ENCODE data around the gene GDF11. TPM values are rescaled to one million over a fixed set of nuclear protein-coding genes. Genes with fewer than 3 reads are reported as not detected.

Gene GDF11
- polyA plus RNA-seq, 2 donors, result 0.43 to 0.65 TPM

DNA sequence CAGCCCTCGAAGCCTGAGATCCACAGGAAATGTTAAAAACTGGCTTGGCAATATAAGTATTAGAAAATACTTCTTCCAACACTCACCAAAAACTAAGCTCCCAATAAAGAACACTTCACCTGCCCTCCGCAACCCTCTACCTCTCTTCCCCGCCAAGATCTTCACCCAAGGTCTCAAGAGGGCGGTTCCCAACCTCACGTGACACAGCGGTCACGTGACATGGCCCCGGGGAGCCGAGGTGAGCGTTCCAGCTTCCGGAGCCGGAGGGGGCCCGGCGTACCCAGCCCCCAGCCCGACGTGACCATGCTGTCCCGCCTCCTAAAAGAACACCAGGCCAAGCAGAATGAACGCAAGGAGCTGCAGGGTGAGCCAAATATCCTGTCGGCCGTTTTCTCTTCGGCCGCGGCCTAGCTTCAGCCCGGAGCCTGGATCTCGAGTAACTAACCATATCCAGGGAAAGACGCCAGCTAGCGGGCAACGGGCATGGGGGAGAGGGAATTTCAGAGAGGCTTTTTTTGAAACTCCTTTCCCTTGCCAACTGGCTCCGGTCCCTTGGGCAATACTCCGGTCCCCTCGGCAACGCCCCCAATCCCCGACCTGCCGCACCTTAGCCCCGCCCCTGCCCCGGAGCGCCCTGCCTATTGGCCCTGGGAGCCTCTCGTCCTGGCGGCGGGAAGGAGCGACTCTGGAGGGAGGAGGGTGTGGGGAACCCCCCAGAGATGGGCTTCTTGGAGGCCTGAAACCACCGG, 26.9 kb upstream of the GDF11 start, which contains the start of gene BLOC1S1:
Gene BLOC1S1, plus strand, starts transcription at position 214 of the 749 bp plus-strand sequence. Its CDS starts 6 bp downstream, at position 220.
- peak within 1 kb of the TSS; percentile 69 for H3K4me3 ChIP-seq (ENCODE audit: low read depth in 1 of 2, low read length in 2 of 2)
- H3K36me3 ChIP-seq (ENCODE audit: control insufficient read depth in 2 of 2, insufficient read depth in 2 of 2, low read length in 1 of 2), result peaks cover 0 to 3% of the 10 kb centered on the region in 2 donors
- 0 to 1% methylated on average over 40 to 42 of the region's 42 CpGs for WGBS, 2 donors
- peak within 1 kb of the TSS; percentile 98 to 99 for H3K27ac ChIP-seq (ENCODE audit: low read depth in 2 of 2, low read length in 1 of 2)
- H3K27me3 ChIP-seq (ENCODE audit: control insufficient read depth in 1 of 2, insufficient read depth in 2 of 2, low read length in 2 of 2), result no peaks in the 10 kb centered on the region
- H3K4me1 ChIP-seq (ENCODE audit: control insufficient read depth in 2 of 2, insufficient read depth in 2 of 2, low read length in 1 of 2), result peaks cover 4 to 23% of the 10 kb centered on the region in 2 donors
- no peaks in the 10 kb centered on the region for H3K9me3 ChIP-seq (ENCODE audit: control insufficient read depth in 2 of 2, insufficient read depth in 1 of 2, low read depth in 1 of 2, low read length in 1 of 2)

DNA sequence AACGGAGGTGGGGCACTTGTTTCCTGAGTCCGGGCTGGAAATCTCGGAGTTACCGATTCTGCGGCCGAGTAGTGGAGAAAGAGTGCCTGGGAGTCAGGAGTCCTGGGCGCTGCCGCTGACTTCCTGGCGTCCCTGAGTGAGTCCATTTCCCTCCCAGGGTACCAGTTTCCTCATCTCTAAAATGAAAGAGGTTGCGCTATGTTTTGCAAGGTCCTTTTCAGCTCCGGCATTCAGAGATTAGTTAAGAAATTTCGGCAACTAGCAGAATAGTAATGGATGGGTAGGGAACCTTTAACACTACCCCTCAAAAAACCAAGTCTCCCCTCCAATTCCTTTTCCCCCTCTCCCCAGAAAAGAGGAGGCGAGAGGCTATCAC, 26.4 kb upstream of the GDF11 start:
- Histone ChIP-seq H3K4me1 (ENCODE audit: control insufficient read depth in 2 of 2, insufficient read depth in 2 of 2, low read length in 1 of 2) (peaks cover 4 to 27% of the 10 kb centered on the region in 2 donors), H3K4me3 (ENCODE audit: low read depth in 1 of 2, low read length in 2 of 2) (peak overlapping the region; percentile 69), H3K36me3 (ENCODE audit: control insufficient read depth in 2 of 2, insufficient read depth in 2 of 2, low read length in 1 of 2) (peaks cover 0 to 3% of the 10 kb centered on the region in 2 donors), H3K27ac (ENCODE audit: low read depth in 2 of 2, low read length in 1 of 2) (peak overlapping the region; percentile 98 to 99), H3K27me3 (ENCODE audit: control insufficient read depth in 1 of 2, insufficient read depth in 2 of 2, low read length in 2 of 2) (no peaks in the 10 kb centered on the region), H3K9me3 (ENCODE audit: control insufficient read depth in 2 of 2, insufficient read depth in 1 of 2, low read depth in 1 of 2, low read length in 1 of 2) (no peaks in the 10 kb centered on the region)
- 3% methylated on average over 13 of the region's 13 CpGs for WGBS, 2 donors

DNA sequence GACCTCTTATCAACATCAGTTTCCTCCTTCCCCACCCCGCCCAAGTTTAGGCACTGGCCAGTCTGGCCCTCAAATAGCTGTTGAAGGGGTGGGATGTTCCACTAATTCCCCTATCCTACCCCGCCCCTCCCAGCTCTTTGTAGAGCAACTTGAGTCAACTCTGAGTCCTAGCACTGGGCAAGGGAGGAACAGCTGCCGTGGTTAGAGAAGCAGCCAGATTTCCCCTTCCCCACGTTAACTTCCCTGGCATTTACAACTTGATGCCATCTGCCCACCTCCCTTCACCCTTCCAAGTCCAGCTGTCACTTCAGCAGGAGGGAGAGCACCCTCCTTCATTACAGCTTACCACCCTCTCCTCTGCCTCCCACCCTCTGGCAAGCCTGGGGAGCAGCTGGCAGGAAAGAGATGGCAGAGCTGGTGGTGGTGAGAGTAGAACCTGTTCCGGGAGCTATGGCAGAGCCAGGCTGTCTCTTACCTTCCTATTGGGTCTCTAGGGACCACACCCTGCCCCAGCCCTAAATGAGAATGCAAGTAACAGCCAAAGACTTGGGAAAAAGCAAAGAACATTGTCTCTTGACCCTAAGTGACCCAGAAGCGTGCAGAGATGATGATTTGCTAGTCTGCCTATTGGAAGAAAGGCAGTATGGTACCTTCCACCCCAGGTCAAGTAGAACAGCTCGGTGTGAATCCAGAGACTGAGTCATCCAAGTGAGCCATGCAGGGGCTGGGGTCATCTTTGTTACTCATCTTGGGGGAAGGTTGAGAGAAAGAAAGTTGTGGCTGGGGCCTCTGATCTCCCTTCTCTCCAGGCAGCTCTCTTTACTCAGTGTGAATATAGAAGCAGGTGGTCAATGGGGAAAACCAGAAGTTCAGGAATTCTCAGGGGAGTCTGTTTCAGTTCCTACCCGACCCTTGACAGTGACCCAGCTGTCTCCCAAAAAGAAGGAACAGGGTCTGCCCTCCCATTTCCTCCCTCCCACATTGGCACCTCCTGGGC, 25.6 kb upstream of the GDF11 start:
- H3K4me1 ChIP-seq (ENCODE audit: control insufficient read depth in 2 of 2, insufficient read depth in 2 of 2, low read length in 1 of 2), result peaks cover 4 to 27% of the 10 kb centered on the region in 2 donors
- 26 to 28% methylated on average over 8 of the region's 8 CpGs for WGBS, 2 donors
- H3K4me3 ChIP-seq (ENCODE audit: low read depth in 1 of 2, low read length in 2 of 2), result peak overlapping the region; percentile 69
- H3K36me3 ChIP-seq (ENCODE audit: control insufficient read depth in 2 of 2, insufficient read depth in 2 of 2, low read length in 1 of 2), result peaks cover 0 to 3% of the 10 kb centered on the region in 2 donors
- no peaks in the 10 kb centered on the region for H3K27me3 ChIP-seq (ENCODE audit: control insufficient read depth in 1 of 2, insufficient read depth in 2 of 2, low read length in 2 of 2)
- H3K9me3 ChIP-seq (ENCODE audit: control insufficient read depth in 2 of 2, insufficient read depth in 1 of 2, low read depth in 1 of 2, low read length in 1 of 2), result no peaks in the 10 kb centered on the region
- H3K27ac ChIP-seq (ENCODE audit: low read depth in 2 of 2, low read length in 1 of 2), result peak overlapping the region; percentile 98 to 99

DNA sequence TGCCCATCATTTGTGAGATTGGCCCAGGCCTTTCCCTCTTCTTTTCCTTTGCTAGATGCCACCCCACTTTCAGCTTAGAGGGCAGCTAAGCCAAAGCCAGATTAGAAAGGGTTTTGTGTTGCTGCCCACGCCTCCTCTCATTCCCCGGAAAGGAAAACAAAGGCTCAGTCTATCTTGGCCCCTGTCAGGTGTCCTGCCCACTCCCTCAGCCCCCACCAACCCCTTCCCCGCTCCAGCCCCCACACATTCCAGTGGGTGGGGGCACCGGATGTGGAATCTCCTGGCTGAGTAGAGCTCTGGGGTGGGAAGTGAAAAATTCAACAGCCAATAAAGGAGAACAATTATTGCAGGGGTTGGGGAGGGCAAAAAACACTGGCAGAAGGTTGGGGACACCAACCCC, 24.9 kb upstream of the GDF11 start:
- peak overlapping the region; percentile 98 to 99 for H3K27ac ChIP-seq (ENCODE audit: low read depth in 2 of 2, low read length in 1 of 2)
- H3K4me3 ChIP-seq (ENCODE audit: low read depth in 1 of 2, low read length in 2 of 2), result no peak overlapping the region
- 28 to 54% methylated on average over 4 of the region's 4 CpGs for WGBS, 2 donors
- H3K9me3 ChIP-seq (ENCODE audit: control insufficient read depth in 2 of 2, insufficient read depth in 1 of 2, low read depth in 1 of 2, low read length in 1 of 2), result no peaks in the 10 kb centered on the region
- H3K36me3 ChIP-seq (ENCODE audit: control insufficient read depth in 2 of 2, insufficient read depth in 2 of 2, low read length in 1 of 2), result peaks cover 0 to 3% of the 10 kb centered on the region in 2 donors
- peaks cover 4 to 27% of the 10 kb centered on the region in 2 donors for H3K4me1 ChIP-seq (ENCODE audit: control insufficient read depth in 2 of 2, insufficient read depth in 2 of 2, low read length in 1 of 2)
- no peaks in the 10 kb centered on the region for H3K27me3 ChIP-seq (ENCODE audit: control insufficient read depth in 1 of 2, insufficient read depth in 2 of 2, low read length in 2 of 2)

GRCh38 chr12:55718624-55719275, 24.2 kb upstream of the GDF11 start:
- Histone ChIP-seq H3K27me3 (ENCODE audit: control insufficient read depth in 1 of 2, insufficient read depth in 2 of 2, low read length in 2 of 2) (no peaks in the 10 kb centered on the region), H3K27ac (ENCODE audit: low read depth in 2 of 2, low read length in 1 of 2) (peak overlapping the region; percentile 61 to 99), H3K9me3 (ENCODE audit: control insufficient read depth in 2 of 2, insufficient read depth in 1 of 2, low read depth in 1 of 2, low read length in 1 of 2) (no peaks in the 10 kb centered on the region), H3K4me1 (ENCODE audit: control insufficient read depth in 2 of 2, insufficient read depth in 2 of 2, low read length in 1 of 2) (peaks cover 4 to 29% of the 10 kb centered on the region in 2 donors), H3K4me3 (ENCODE audit: low read depth in 1 of 2, low read length in 2 of 2) (no peak overlapping the region), H3K36me3 (ENCODE audit: control insufficient read depth in 2 of 2, insufficient read depth in 2 of 2, low read length in 1 of 2) (peaks cover 0 to 3% of the 10 kb centered on the region in 2 donors)
- 59 to 66% methylated on average over 4 of the region's 4 CpGs for WGBS, 2 donors

GRCh38 chr12:55719371-55719770, 23.6 kb upstream of the GDF11 start:
- Histone ChIP-seq H3K36me3 (ENCODE audit: control insufficient read depth in 2 of 2, insufficient read depth in 2 of 2, low read length in 1 of 2) (peaks cover 0 to 3% of the 10 kb centered on the region in 2 donors), H3K4me3 (ENCODE audit: low read depth in 1 of 2, low read length in 2 of 2) (no peak overlapping the region), H3K4me1 (ENCODE audit: control insufficient read depth in 2 of 2, insufficient read depth in 2 of 2, low read length in 1 of 2) (peaks cover 7 to 30% of the 10 kb centered on the region in 2 donors), H3K27ac (ENCODE audit: low read depth in 2 of 2, low read length in 1 of 2) (peak overlapping the region; percentile 61 to 82), H3K9me3 (ENCODE audit: control insufficient read depth in 2 of 2, insufficient read depth in 1 of 2, low read depth in 1 of 2, low read length in 1 of 2) (no peaks in the 10 kb centered on the region), H3K27me3 (ENCODE audit: control insufficient read depth in 1 of 2, insufficient read depth in 2 of 2, low read length in 2 of 2) (no peaks in the 10 kb centered on the region)
- 71 to 72% methylated on average over 7 of the region's 7 CpGs for WGBS, 2 donors

- Histone ChIP-seq H3K36me3 (ENCODE audit: control insufficient read depth in 2 of 2, insufficient read depth in 2 of 2, low read length in 1 of 2) (peaks cover 3% of the 10 kb centered on the region in 2 donors), H3K4me3 (ENCODE audit: low read depth in 1 of 2, low read length in 2 of 2) (no peak within 1 kb of the TSS), H3K4me1 (ENCODE audit: control insufficient read depth in 2 of 2, insufficient read depth in 2 of 2, low read length in 1 of 2) (peaks cover 7 to 32% of the 10 kb centered on the region in 2 donors), H3K9me3 (ENCODE audit: control insufficient read depth in 2 of 2, insufficient read depth in 1 of 2, low read depth in 1 of 2, low read length in 1 of 2) (no peaks in the 10 kb centered on the region), H3K27ac (ENCODE audit: low read depth in 2 of 2, low read length in 1 of 2) (peak within 1 kb of the TSS; percentile 61 to 82), H3K27me3 (ENCODE audit: control insufficient read depth in 1 of 2, insufficient read depth in 2 of 2, low read length in 2 of 2) (no peaks in the 10 kb centered on the region)
- WGBS, 2 donors, result 32 to 36% methylated on average over 6 of the region's 6 CpGs
These were observed 22.8 kb upstream of the GDF11 start, which contains the start of gene RDH5 for GRCh38 chr12:55720071-55720564. Gene RDH5, plus strand, starts transcription at chr12:55720393. Its CDS starts 792 bp downstream, at chr12:55721185.

- Histone ChIP-seq H3K4me3 (ENCODE audit: low read depth in 1 of 2, low read length in 2 of 2) (no peak overlapping the region), H3K27ac (ENCODE audit: low read depth in 2 of 2, low read length in 1 of 2) (peak overlapping the region; percentile 61 to 82), H3K4me1 (ENCODE audit: control insufficient read depth in 2 of 2, insufficient read depth in 2 of 2, low read length in 1 of 2) (peaks cover 7 to 33% of the 10 kb centered on the region in 2 donors), H3K9me3 (ENCODE audit: control insufficient read depth in 2 of 2, insufficient read depth in 1 of 2, low read depth in 1 of 2, low read length in 1 of 2) (no peaks in the 10 kb centered on the region), H3K27me3 (ENCODE audit: control insufficient read depth in 1 of 2, insufficient read depth in 2 of 2, low read length in 2 of 2) (no peaks in the 10 kb centered on the region), H3K36me3 (ENCODE audit: control insufficient read depth in 2 of 2, insufficient read depth in 2 of 2, low read length in 1 of 2) (peaks cover 3 to 10% of the 10 kb centered on the region in 2 donors)
- WGBS, 2 donors, result 20 to 21% methylated on average over 9 of the region's 9 CpGs
These were observed 22.0 kb upstream of the GDF11 start for GRCh38 chr12:55720894-55721444.
